NCI-H1694 (cell line): ENCODE measurements around the gene LHFPL6.

ENCODE experiments used
- DNase-seq: peaks from one replicate; lab custom pipeline; 2025; lab: John Stamatoyannopoulos, UW

Gene LHFPL6

DNA sequence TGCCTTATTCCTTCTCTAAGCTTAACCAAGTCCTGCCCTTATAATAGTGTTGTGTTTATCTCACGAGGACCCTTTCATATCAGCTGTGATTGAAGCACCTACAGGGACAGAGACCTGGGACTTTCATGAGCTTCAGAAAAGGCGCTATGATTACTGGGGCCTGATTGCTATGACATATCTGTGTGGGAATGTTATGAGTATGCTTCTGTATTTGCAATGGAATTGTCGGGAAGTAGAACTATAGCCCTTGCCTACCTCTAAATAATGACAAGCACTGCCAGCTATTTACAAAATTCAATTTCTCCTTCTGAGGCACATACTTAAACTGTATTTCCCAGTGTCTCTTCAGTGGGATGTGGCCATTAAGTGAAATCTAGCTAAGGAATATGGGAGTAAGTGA, 191.5 kb downstream of the LHFPL6 start:
- no peak for DNase-seq

DNA sequence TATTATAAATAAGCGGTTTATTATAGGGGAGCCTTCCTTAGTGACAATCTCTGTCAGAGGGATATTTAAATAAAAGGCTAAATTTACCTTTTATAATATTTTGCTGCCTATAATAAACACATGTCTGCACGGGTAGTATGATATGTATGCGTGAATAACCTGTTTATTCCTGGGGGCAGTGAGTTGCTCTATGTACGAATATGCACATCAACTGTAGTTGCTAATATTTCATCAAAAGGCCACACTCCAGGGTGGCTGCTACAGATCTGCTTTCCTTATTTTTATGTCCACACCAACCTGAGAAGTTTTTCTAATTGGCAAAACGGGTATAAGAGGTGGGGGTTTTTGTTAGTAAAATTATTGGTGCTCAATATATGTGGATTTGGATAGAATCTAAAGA, 192.0 kb downstream of the LHFPL6 start:
- DNase-seq = no peak

GRCh38 chr13:39410096-39410901, 192.7 kb downstream of the LHFPL6 start:
- no peak for DNase-seq

DNA sequence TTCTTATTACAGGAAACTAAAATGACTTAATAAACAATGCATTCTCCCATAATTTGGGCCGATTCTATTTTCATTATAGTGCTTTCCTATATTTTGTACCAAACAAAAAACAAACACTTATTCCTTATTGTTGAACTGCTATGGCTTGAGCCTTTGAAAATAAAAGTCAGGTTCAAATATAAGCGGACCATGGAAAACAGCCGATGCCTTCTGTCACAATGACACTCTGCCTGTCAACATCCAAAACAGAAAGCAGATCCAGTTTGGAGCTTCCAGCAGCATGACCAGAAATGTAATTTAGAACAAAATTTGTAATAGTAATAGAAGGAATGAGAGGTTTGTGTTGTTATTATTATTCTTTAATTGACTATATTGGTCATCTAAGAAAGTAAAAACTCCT, 194.5 kb downstream of the LHFPL6 start:
- DNase-seq = no peak

- no peak for DNase-seq
Measured at GRCh38 chr13:39407786-39408185, 195.2 kb downstream of the LHFPL6 start.

DNA sequence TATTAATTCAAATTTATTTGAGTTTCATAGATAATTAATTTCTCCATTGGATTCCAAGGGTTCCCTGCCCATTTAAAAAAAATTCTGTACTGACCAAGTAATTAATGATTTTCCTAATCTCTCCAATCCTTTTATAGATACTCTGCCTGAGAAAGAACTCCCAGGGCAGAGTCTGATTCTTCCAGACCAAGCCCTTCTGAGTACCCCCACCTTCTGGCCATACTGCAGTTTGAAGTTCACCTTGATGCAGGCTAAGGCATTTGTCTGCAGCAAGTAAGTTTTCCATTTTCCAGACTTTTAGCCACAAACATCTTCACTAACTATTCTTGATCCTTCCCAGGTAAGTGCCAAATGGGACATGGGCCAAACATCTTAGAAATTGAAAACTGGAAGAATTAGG, 195.9 kb downstream of the LHFPL6 start:
- no peak for DNase-seq

DNA sequence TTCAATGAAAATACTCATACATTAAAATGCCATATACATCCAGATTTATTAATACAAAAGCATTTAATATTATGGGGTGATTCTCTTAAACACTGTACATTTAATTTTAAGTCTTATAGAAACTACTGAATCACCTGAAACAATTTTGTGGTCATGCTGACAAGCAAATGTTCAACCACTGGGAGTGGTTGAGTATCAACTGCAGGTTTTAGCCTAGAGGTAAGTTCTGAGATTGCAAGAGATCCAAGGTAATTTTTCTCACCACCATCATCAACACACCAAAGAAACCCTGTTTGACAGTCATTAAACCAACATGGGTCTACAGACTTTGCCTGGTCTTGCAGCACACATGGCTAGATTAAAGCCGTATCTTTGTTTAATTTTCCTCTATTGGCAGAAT, 196.3 kb downstream of the LHFPL6 start:
- DNase-seq = no peak

GRCh38 chr13:39405596-39406205, 197.3 kb downstream of the LHFPL6 start:
- no peak for DNase-seq

GRCh38 chr13:39405107-39405506, 197.9 kb downstream of the LHFPL6 start:
- no peak for DNase-seq

DNA sequence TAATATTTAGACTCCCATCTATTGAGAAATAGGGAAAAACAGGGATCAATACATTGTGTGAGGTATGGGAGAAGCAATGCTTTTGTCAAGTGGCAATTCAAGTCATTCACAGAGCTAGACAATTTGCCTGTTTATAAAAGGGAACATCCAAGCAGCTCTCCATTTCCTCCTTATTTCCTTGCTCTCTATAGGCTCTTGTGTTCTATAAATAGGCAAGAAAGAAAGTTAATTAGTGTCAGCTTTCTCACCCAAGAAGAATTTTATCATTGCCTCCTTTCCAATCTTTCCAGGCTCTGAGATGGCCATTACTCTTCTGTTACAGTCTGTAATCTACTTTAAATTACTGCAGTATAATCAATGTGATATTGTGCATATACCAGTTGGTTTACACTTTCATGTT, 199.9 kb downstream of the LHFPL6 start:
- DNase-seq = no peak

DNA sequence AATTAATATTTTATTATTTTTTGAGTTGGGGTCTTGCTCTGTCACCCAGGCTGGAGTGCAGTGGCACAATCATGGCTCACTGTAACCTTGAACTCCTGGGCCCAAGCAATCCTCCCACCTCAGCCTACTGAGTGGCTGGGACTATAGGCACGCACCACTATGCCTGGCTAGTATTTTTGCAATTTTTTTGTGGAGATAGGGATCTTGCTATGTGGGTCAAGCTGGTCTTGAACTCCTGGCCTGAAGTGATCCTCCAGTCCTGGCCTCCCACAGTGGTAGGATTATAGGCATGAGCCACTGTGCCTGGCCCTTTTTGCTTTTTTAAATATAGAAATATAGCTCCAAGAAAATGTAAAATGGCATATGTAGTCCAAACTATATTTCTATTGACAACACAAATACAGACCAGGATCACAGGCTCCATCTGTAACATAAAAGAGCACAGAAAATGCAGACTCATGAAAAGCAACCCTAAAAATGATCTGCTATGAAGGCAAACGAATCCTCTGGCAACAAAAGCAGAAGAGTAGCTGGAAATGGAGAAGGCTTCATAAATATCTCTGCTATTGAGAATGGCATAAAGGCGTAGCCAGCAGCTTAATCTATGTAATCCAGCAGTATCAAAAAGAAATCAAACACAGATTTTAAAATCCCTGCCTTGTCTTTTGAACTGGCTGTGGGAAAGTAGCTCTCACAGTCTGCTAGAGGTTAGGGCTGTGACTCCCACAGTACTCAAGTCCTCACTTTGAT, 200.6 kb downstream of the LHFPL6 start:
- DNase-seq = no peak

DNA sequence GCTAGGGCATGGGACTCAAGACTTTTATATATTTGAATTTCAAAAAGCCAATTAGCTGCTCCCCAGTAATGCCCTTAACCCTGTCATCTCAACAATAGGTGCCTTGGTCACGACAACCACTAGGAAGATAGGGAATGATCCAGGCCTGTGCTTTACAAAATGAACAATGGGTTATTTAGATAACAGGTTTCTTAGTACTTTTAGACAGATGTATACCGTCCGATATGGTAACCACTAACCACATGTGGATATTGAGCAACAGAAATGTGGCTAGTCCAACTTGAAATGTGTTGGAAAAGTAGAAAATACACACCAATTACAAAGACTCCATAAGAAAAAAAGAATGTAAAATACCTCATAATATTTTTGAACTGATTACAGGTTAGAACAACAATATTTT, 201.2 kb downstream of the LHFPL6 start:
- DNase-seq = no peak

- no peak for DNase-seq
Measured at GRCh38 chr13:39401046-39401705, 201.8 kb downstream of the LHFPL6 start.

DNA sequence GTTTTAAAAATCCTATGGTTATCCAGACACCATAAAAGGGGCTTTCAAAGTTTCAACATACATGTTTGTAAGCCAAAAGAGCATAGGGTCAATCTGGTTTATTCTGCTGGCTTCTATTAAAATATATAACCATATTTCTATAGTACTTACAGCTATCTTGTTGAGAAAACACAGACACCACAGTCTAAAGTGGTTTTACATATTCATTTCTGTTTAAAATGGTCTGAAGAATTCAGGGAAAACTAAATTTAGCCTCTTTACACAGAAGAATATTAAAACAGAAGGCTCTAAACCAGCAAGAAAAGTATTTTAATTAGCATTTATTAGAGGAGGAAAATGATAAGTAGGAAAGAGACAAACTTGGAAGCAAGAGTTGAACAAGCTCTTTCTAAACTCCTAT, 203.9 kb downstream of the LHFPL6 start:
- DNase-seq = no peak

GRCh38 chr13:39397896-39398265, 205.1 kb downstream of the LHFPL6 start:
- no peak for DNase-seq

GRCh38 chr13:39397226-39397895, 205.6 kb downstream of the LHFPL6 start:
- DNase-seq = no peak

GRCh38 chr13:39394796-39395678, 208.0 kb downstream of the LHFPL6 start:
- no peak for DNase-seq

GRCh38 chr13:39391761-39392160, 211.2 kb downstream of the LHFPL6 start:
- DNase-seq = no peak

DNA sequence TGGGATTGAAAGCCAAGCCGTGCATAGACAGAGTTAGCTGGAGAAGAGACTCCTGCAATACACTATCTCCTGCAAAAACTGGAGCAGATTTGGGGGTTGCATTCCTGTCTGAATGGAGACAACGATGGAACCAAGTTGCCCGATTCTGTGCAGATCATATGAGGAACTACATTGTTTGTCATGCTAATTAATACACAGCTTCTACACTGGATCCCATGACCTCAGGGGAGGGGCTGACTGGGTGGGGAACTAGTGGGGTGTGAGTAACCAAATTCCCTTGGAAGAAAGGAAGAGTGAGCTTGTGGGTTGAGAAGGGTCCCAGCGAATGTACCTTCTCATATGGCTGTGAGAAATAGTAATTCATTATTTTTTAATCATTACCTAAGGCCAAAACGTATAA, 214.0 kb downstream of the LHFPL6 start:
- no peak for DNase-seq

- no peak for DNase-seq
Measured at GRCh38 chr13:39385621-39386231, 217.3 kb downstream of the LHFPL6 start.

DNA sequence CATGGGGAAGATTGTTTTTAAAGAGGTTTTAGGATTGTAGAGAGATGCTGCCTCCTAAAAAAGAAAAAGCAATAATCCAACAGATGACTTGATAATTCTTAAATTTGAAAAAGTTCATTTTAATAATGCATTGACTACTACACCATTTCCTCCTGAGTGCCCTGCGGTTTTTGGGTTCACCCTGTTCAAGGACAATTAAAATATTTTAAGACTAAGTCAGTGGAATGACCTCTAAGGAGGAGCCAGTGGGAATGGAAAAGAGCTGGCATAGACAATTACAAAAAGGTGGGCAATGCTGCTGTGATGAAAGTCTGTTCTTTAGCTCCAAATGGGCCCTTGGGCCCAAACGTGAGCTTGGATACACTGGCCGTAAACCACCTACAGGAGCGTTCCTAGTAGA, 217.8 kb downstream of the LHFPL6 start:
- DNase-seq = no peak
